Central memory CD8-positive, alpha-beta T cell (primary cell): ENCODE results near the gene C1orf198.

ENCODE experiments used
- ATAC-seq: fragments of 150-1000 bp; cut with Tn5 transposase; replicated peaks from 2 replicates; pipeline ENCODE4 v1.10.0; 2022; ENCODE audit warnings: mild to moderate bottlenecking, moderate FRiP score, moderate number of reproducible peaks; ENCODE audit not compliant: poor library complexity, severe bottlenecking; ENCODE audit errors: extremely low read depth
- DNase-seq, 2 donors: peaks; one replicate each; pipeline ENCODE4 v3.0.0; 2021; ENCODE audit warnings: low spot score in 2 of 2
- H3K27ac Mint-ChIP-seq: one replicate; pipeline ENCODE4 v1.8.0; 2022; ENCODE audit warnings: low read depth, mild to moderate bottlenecking, moderate library complexity, mixed read lengths
- H3K27me3 Mint-ChIP-seq: one replicate; pipeline ENCODE4 v1.8.0; 2022; ENCODE audit warnings: mixed read lengths
- H3K36me3 Mint-ChIP-seq: one replicate; pipeline ENCODE4 v1.8.0; 2022; ENCODE audit warnings: mild to moderate bottlenecking, moderate library complexity, mixed read lengths; ENCODE audit not compliant: insufficient read depth
- H3K4me1 Mint-ChIP-seq: one replicate; pipeline ENCODE4 v1.8.0; 2022; ENCODE audit warnings: mixed read lengths
- H3K4me3 Mint-ChIP-seq: one replicate; pipeline ENCODE4 v1.8.0; 2022; ENCODE audit warnings: mild to moderate bottlenecking, moderate library complexity, mixed read lengths
- H3K9me3 Mint-ChIP-seq: one replicate; pipeline ENCODE4 v1.8.0; 2022; ENCODE audit warnings: mixed read lengths

The C1orf198 gene

DNA sequence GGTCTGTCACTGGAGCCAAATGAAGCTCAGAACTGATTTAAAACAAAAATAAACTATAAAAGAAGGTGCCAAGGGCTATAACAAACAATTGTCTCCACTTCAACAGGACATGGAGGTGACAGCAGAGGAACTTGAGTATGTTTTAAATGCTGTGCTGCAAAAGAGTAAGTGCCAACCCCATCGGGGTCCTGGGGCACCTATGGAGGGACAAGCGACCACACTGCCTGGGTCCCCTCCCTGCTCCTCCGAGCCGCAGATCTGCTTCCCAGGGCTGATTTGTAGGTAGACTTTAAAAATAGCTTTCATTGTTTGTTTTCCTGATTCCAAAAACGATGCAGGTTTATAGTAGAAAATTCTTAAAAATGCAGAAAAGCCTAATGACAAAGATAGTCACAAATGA is 78.3 kb downstream of the C1orf198 start:
- H3K36me3 Mint-ChIP-seq: peaks cover 1% of the 10 kb centered on the region
- H3K4me1 Mint-ChIP-seq: peaks cover 5% of the 10 kb centered on the region
- H3K27ac Mint-ChIP-seq: no peak overlapping the region
- no peaks in the 10 kb centered on the region for H3K9me3 Mint-ChIP-seq
- ATAC-seq: no peak
- H3K4me3 Mint-ChIP-seq: no peak overlapping the region
- peaks cover 40% of the 10 kb centered on the region for H3K27me3 Mint-ChIP-seq
- no peak for DNase-seq

DNA sequence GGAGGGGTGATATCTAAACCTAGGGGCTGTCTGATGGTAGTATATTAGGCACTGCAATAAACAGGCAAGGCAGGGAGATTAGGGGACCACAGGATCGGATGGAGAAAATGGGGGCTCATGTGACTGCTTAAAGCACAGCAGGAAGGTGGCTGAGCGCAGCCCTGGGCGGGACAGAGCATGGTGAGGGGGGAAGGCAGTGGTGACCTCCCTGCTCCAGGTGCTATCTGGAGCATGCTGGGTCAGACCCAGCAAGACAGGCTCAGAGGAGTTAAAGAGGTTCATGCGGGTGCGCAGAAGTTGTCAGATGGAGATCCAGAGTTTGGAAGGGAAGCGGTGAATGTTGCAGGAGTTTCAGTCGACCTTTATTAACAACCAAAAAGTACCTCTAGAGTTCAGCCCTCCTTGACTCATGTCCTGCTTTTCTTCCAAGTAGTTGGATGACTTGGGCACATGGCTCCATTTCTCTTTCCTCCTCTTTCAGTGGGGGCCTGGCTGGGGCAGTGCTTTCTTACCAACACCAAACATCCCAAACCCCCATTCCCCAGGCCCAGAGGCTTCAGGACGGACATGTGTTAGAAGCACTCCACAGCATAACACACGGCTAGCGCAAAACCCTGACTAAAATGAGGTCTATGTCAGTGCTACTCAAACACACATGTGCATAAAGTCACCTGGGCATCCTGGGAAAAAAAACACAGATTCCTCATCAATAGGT is 79.6 kb downstream of the C1orf198 start:
- ATAC-seq (no peak), DNase-seq (no peak)
- Mint-ChIP-seq H3K27me3 (peaks cover 39% of the 10 kb centered on the region), H3K27ac (no peak overlapping the region), H3K4me1 (peaks cover 5% of the 10 kb centered on the region), H3K36me3 (peaks cover 1% of the 10 kb centered on the region), H3K4me3 (no peak overlapping the region), H3K9me3 (no peaks in the 10 kb centered on the region)

DNA sequence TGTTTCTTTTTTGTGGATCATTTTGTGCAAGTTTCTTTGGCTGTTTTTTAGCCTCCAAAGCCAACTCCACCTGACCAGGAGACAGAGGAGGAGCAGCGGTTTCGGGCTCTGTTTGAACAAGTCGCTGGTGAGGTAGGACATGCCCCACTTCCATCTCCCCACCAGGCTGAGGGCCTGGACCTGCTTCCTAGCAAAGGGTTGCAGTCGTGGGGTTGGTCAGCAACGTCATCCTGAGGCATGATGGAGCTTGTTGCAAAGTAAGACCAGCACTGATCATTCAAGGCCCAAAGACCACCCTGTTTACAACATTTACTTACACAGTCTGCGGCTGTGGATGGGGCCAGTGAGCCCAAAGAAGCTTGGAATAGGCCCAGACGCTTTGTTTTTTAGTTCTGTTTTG is 80.8 kb downstream of the C1orf198 start:
- peaks cover 4% of the 10 kb centered on the region for H3K4me1 Mint-ChIP-seq
- no peaks in the 10 kb centered on the region for H3K36me3 Mint-ChIP-seq
- DNase-seq (no peak), ATAC-seq (no peak)
- H3K27me3 Mint-ChIP-seq: peaks cover 27% of the 10 kb centered on the region
- no peak overlapping the region for H3K4me3 Mint-ChIP-seq
- H3K27ac Mint-ChIP-seq: no peak overlapping the region
- H3K9me3 Mint-ChIP-seq: no peaks in the 10 kb centered on the region
